Panc1 (cell line): Measurements from ENCODE around the gene HCRTR1.

ENCODE experiments used
- CTCF ChIP-seq: fragments of 450-650 bp; IDR thresholded peaks from 2 replicates; pipeline ENCODE4 v1.5.1; 2017; ENCODE audit warnings: mild to moderate bottlenecking
- POLR2AphosphoS5 ChIP-seq: IDR thresholded peaks from 2 replicates; pipeline ENCODE4 v1.6.1; 2012; ENCODE audit warnings: mild to moderate bottlenecking, low read depth, low read length, moderate library complexity
- REST ChIP-seq, 2 experiments: IDR thresholded peaks; 2 replicates each; pipeline ENCODE4 v1.6.1; 2011 to 2012; ENCODE audit warnings: low read depth in 2 of 2, control low read depth in 1 of 2, low read length in 1 of 2, mild to moderate bottlenecking in 1 of 2, moderate library complexity in 1 of 2; ENCODE audit not compliant: insufficient read depth in 1 of 2

GRCh38 chr1:31658721-31659120 is 41.2 kb downstream of the HCRTR1 start:
- TF ChIP-seq CTCF (no peak), POLR2AphosphoS5 (no peak), REST (IDR thresholded peaks at IDR 0.05; ENCODE audit: insufficient read depth in 1 of 2, low read depth in 2 of 2, low read length in 1 of 2) (no peak)
